K562 (cell line): Measurements from ENCODE around the gene IFITM2.

ENCODE experiments used
- CC2D1A ChIP-seq: fragments of 450-650 bp; IDR thresholded peaks from 2 replicates; pipeline ENCODE4 v1.6.1; 2017; ENCODE audit warnings: mild to moderate bottlenecking
- CTCF ChIP-seq, 3 experiments: IDR thresholded peaks in 2 of 3; conservative IDR thresholded peaks in 1 of 3; 2 replicates each; pipeline ENCODE4 v1.5.1; 2011 to 2012; ENCODE audit warnings: low read length in 3 of 3, mild to moderate bottlenecking in 3 of 3, control low read depth in 2 of 3, improper control_type of control experiment in 1 of 3, inconsistent platforms in 1 of 3, low read depth in 1 of 3, mixed read lengths in 1 of 3, moderate library complexity in 1 of 3; ENCODE audit not compliant: insufficient read depth in 2 of 3
- EP300 ChIP-seq: IDR thresholded peaks from 2 replicates; pipeline ENCODE4 v1.6.1; 2012; ENCODE audit warnings: low read length, improper control_type of control experiment
- EZH2 ChIP-seq: IDR thresholded peaks from 2 replicates; pipeline ENCODE4 v1.6.1; 2012; ENCODE audit warnings: low read depth, mild to moderate bottlenecking, inconsistent platforms, low read length, borderline replicate concordance
- MAX ChIP-seq: sonication (generic); formaldehyde crosslinking; IDR thresholded peaks from 2 replicates; pipeline ENCODE4 v1.9.0; 2022; ENCODE audit warnings: mild to moderate bottlenecking, missing genetic modification reagents
- MXI1 ChIP-seq: IDR thresholded peaks from 2 replicates; pipeline ENCODE4 v1.6.1; 2011; ENCODE audit warnings: low read depth, mild to moderate bottlenecking, improper control_type of control experiment, low read length
- ZNF174 ChIP-seq: fragments of 250-450 bp; sonication (Bioruptor Pico); IDR thresholded peaks from 2 replicates; pipeline ENCODE4 v1.4.0; 2020; ENCODE audit warnings: mild to moderate bottlenecking
- ZNF274 ChIP-seq: IDR thresholded peaks from 2 replicates; pipeline ENCODE4 v1.6.1; 2011; ENCODE audit warnings: low read depth, mild to moderate bottlenecking, low read length, moderate library complexity, borderline replicate concordance
- ZNF354B ChIP-seq: fragments of 250-450 bp; sonication (Bioruptor Pico); IDR thresholded peaks from 2 replicates; pipeline ENCODE4 v1.4.0; 2020

- no peak for TF ChIP-seq ZNF354B
- TF ChIP-seq ZNF274: no peak
- no peak for TF ChIP-seq MXI1
- TF ChIP-seq ZNF174 (CRISPR knock-in tag): no peak
- no peak for TF ChIP-seq EZH2
- no peak for TF ChIP-seq EP300
- TF ChIP-seq CTCF (IDR thresholded peaks at IDR 0.05 in 2 of 3, conservative IDR thresholded peaks at IDR 0.05 in 1 of 3; ENCODE audit: insufficient read depth in 2 of 3, low read depth in 1 of 3, low read length in 3 of 3): no peak
- TF ChIP-seq CC2D1A: no peak
- TF ChIP-seq MAX (CRISPR knock-in tag): no peak
Measured at GRCh38 chr11:282171-282570, 25.4 kb upstream of the IFITM2 start.
